ENCODE measurements around the gene DONSON. TPM values are rescaled to one million over a fixed set of nuclear protein-coding genes. Genes with fewer than 3 reads are reported as not detected.

DONSON gene
- total and polyA plus RNA-seq, 2 of the 13 experiments (the other 11 are each of a cell fraction or from before 2014, with no cell fraction given) = 35.4 to 63.6 TPM

GRCh38 chr21:33541756-33542639 is 46.5 kb downstream of the DONSON start, which contains the start of gene GART (continued):
- TF ChIP-seq, protein P1, sequence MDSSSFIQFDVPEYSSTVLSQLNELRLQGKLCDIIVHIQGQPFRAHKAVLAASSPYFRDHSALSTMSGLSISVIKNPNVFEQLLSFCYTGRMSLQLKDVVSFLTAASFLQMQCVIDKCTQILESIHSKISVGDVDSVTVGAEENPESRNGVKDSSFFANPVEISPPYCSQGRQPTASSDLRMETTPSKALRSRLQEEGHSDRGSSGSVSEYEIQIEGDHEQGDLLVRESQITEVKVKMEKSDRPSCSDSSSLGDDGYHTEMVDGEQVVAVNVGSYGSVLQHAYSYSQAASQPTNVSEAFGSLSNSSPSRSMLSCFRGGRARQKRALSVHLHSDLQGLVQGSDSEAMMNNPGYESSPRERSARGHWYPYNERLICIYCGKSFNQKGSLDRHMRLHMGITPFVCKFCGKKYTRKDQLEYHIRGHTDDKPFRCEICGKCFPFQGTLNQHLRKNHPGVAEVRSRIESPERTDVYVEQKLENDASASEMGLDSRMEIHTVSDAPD (CRISPR knock-in tag; IDR thresholded peaks at IDR 0.05) = no peak
- TF ChIP-seq ZUFSP (CRISPR knock-in tag; IDR thresholded peaks at IDR 0.05; ENCODE audit: borderline replicate concordance) (no peak), SRSF9 (IDR thresholded peaks at IDR 0.05; ENCODE audit: borderline replicate concordance, insufficient read depth, low read depth, low read length, poor library complexity, severe bottlenecking) (no peak), PRDM15 (CRISPR knock-in tag; IDR thresholded peaks at IDR 0.05) (no peak), THAP9 (CRISPR knock-in tag; IDR thresholded peaks at IDR 0.05; ENCODE audit: borderline replicate concordance) (no peak), EZH2 (conservative IDR thresholded peaks at IDR 0.05; ENCODE audit: low read depth, low read length) (no peak), RFXANK (CRISPR knock-in tag; IDR thresholded peaks at IDR 0.05) (no peak), HES4 (CRISPR knock-in tag; IDR thresholded peaks at IDR 0.05; ENCODE audit: borderline replicate concordance) (no peak), TCF12 (IDR thresholded peaks at IDR 0.05) (no peak), TCF12 (CRISPR knock-in tag; IDR thresholded peaks at IDR 0.05) (0 out of 2 replicates have a peak, but pooled peaks have one; percentile 43), PRPF4 (IDR thresholded peaks at IDR 0.05; ENCODE audit: low read depth, low read length, poor library complexity, severe bottlenecking) (no peak), ZNF562 (CRISPR knock-in tag; IDR thresholded peaks at IDR 0.05; ENCODE audit: borderline replicate concordance) (no peak), ZNF256 (CRISPR knock-in tag; conservative IDR thresholded peaks at IDR 0.05) (peak; percentile 72; the same call in 1 of the 2 replicates)
- TF ChIP-seq, protein P2, sequence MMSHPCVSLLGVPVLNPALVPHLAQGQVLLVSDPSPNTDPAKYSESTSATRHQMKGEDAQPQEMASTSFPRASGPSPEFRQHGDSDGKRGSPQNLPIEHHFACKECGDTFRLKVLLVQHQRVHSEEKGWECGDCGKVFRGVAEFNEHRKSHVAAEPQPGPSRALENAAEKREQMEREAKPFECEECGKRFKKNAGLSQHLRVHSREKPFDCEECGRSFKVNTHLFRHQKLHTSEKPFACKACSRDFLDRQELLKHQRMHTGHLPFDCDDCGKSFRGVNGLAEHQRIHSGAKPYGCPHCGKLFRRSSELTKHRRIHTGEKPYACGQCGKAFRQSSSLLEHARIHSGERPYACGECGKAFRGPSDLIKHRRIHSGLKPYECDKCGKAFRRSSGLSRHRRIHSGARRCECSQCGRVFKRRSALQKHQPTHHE (CRISPR knock-in tag; IDR thresholded peaks at IDR 0.05; ENCODE audit: borderline replicate concordance) = peak; percentile 78
- TF ChIP-seq, protein P3, sequence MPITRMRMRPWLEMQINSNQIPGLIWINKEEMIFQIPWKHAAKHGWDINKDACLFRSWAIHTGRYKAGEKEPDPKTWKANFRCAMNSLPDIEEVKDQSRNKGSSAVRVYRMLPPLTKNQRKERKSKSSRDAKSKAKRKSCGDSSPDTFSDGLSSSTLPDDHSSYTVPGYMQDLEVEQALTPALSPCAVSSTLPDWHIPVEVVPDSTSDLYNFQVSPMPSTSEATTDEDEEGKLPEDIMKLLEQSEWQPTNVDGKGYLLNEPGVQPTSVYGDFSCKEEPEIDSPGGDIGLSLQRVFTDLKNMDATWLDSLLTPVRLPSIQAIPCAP (CRISPR knock-in tag; IDR thresholded peaks at IDR 0.05; ENCODE audit: low read depth) = no peak
